Ishikawa (cell line): ENCODE measurements around the gene RAD51B.

ENCODE experiments used
- CEBPB ChIP-seq: IDR thresholded peaks from 2 replicates; pipeline ENCODE4 v1.6.1; 2012
- CREB1 ChIP-seq: IDR thresholded peaks from 2 replicates; pipeline ENCODE4 v1.6.1; 2012; ENCODE audit warnings: low read depth
- EGR1 ChIP-seq: IDR thresholded peaks from 2 replicates; pipeline ENCODE4 v1.6.1; 2012
- EP300 ChIP-seq: IDR thresholded peaks from 2 replicates; pipeline ENCODE4 v1.6.1; 2012; ENCODE audit warnings: borderline replicate concordance
- FOXM1 ChIP-seq: IDR thresholded peaks from 2 replicates; pipeline ENCODE4 v1.6.1; 2012; ENCODE audit warnings: low read depth, borderline replicate concordance
- MAX ChIP-seq: IDR thresholded peaks from 2 replicates; pipeline ENCODE4 v1.6.1; 2012
- NFIC ChIP-seq: IDR thresholded peaks from 2 replicates; pipeline ENCODE4 v1.6.1; 2012
- RAD21 ChIP-seq: IDR thresholded peaks from 2 replicates; pipeline ENCODE4 v1.6.1; 2012; ENCODE audit warnings: low read depth
- REST ChIP-seq: IDR thresholded peaks from 2 replicates; pipeline ENCODE4 v1.6.1; 2012; ENCODE audit warnings: low read depth, mild to moderate bottlenecking
- TAF1 ChIP-seq: IDR thresholded peaks from 2 replicates; pipeline ENCODE4 v1.6.1; 2012; ENCODE audit warnings: low read depth, mild to moderate bottlenecking
- TCF12 ChIP-seq: IDR thresholded peaks from 2 replicates; pipeline ENCODE4 v1.6.1; 2012; ENCODE audit warnings: low read depth
- TEAD4 ChIP-seq: IDR thresholded peaks from 2 replicates; pipeline ENCODE4 v1.6.1; 2012
- USF1 ChIP-seq: IDR thresholded peaks from 2 replicates; pipeline ENCODE4 v1.6.1; 2012
- YY1 ChIP-seq: IDR thresholded peaks from 2 replicates; pipeline ENCODE4 v1.6.1; 2012; ENCODE audit warnings: low read depth
- ZBTB7A ChIP-seq: IDR thresholded peaks from 2 replicates; pipeline ENCODE4 v1.6.1; 2012; ENCODE audit warnings: low read depth

RAD51B gene

GRCh38 chr14:68109132-68109900, 289.7 kb downstream of the RAD51B start:
- TF ChIP-seq TAF1 (no peak), EGR1 (no peak), TEAD4 (no peak), MAX (no peak), CREB1 (no peak), ZBTB7A (no peak), EP300 (no peak), NFIC (no peak), REST (no peak), CEBPB (no peak), TCF12 (no peak), USF1 (no peak), YY1 (no peak), RAD21 (no peak), FOXM1 (no peak)

GRCh38 chr14:68111097-68111852, 291.7 kb downstream of the RAD51B start:
- TF ChIP-seq RAD21: no peak

GRCh38 chr14:68111853-68112270, 292.3 kb downstream of the RAD51B start:
- TF ChIP-seq CEBPB: no peak
- TF ChIP-seq TAF1: no peak
- TF ChIP-seq EGR1: no peak
- TF ChIP-seq REST: no peak
- TF ChIP-seq TEAD4: no peak
- TF ChIP-seq FOXM1: no peak
- TF ChIP-seq YY1: no peak
- no peak for TF ChIP-seq EP300
- TF ChIP-seq ZBTB7A: no peak
- no peak for TF ChIP-seq USF1
- no peak for TF ChIP-seq RAD21
- no peak for TF ChIP-seq MAX
- TF ChIP-seq CREB1: no peak
- TF ChIP-seq NFIC: no peak
- TF ChIP-seq TCF12: no peak

- TF ChIP-seq USF1 (no peak), EP300 (no peak)
Observed at GRCh38 chr14:68112442-68112841, 292.9 kb downstream of the RAD51B start.

- TF ChIP-seq CREB1: no peak
- TF ChIP-seq NFIC: no peak
Observed at GRCh38 chr14:68113343-68113930, 293.9 kb downstream of the RAD51B start.
